GM12801 (cell line): Measurements from ENCODE around the gene RBFOX2.

Experiments
- TF ChIP-seq, protein P1 (sequence below): IDR thresholded peaks from one replicate; pipeline ENCODE4 v1.5.1; 2011; ENCODE audit warnings: control low read depth; ENCODE audit not compliant: insufficient read length; ENCODE audit errors: extremely low read depth

Gene RBFOX2

GRCh38 chr22:35746946-35747703 is 281.5 kb downstream of the RBFOX2 start:
- TF ChIP-seq, protein P1, sequence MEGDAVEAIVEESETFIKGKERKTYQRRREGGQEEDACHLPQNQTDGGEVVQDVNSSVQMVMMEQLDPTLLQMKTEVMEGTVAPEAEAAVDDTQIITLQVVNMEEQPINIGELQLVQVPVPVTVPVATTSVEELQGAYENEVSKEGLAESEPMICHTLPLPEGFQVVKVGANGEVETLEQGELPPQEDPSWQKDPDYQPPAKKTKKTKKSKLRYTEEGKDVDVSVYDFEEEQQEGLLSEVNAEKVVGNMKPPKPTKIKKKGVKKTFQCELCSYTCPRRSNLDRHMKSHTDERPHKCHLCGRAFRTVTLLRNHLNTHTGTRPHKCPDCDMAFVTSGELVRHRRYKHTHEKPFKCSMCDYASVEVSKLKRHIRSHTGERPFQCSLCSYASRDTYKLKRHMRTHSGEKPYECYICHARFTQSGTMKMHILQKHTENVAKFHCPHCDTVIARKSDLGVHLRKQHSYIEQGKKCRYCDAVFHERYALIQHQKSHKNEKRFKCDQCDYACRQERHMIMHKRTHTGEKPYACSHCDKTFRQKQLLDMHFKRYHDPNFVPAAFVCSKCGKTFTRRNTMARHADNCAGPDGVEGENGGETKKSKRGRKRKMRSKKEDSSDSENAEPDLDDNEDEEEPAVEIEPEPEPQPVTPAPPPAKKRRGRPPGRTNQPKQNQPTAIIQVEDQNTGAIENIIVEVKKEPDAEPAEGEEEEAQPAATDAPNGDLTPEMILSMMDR, result no peak

DNA sequence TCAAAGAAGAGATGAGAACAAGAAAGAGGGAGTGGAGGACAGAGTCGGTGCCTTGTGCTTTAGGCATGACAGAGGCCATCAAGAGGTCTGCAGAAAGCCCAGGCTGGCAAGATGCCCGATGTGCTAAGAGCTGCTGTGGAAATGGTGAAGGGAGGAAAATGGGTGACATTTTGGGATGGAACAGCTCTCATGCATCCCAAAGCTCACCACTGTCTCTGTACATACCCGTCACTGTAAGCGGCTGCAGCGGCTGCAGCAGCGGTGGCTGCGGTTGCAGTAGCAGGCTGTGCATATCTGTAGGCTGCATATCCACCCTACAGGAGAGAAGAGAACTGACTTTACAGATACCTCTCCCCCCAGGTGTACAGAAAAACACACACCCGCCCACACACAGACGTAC is 282.4 kb downstream of the RBFOX2 start:
- TF ChIP-seq, protein P1, result no peak

GRCh38 chr22:35743326-35743860 is 285.2 kb downstream of the RBFOX2 start:
- TF ChIP-seq, protein P1, result no peak

GRCh38 chr22:35742342-35743100 is 286.1 kb downstream of the RBFOX2 start:
- TF ChIP-seq, protein P1, result no peak

DNA sequence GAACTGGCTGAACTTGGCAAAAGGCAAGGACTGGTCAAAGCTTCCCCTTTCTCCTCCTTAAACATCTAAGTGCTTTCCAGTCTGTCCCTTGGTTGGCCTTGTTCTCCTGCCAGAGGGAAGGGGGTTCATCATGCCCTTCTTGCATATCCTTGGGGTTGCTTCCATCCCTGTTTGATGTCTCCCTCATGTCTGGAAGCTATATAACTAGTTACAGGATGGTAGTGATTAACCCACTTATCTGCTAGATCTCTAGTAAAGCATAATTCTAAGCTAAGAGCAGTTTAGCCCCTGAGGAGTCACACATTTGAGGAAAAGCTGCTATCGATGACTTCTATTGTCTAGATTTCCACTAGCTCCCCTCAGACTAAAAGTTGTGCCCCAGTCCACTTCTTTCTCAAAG is 288.0 kb downstream of the RBFOX2 start:
- TF ChIP-seq, protein P1, result no peak

DNA sequence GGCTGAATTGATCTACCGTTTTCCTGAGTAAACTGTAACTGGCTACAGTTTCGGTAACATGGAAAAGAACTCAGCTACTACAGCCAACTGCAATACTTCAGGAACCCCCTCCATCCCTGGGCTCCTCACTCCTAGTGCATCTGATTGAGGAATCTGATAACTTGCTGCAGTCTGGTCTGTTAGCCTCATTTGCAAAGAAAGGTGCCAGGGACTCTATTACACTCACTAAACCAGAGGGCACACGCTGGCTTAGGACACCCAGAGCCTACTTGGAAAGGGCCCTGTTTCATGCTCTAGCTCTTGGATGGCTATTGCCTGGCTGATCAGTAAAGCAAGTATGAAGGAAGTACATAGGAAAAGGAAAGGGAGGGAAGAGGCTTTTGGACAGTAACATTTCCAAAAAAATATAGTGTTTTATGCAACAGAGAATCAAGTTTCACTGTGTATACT is 288.7 kb downstream of the RBFOX2 start:
- TF ChIP-seq, protein P1, result no peak
